AG04449 (cell line): Measurements from ENCODE around the gene CYP1A1.
"Not testable (repeated sequence)": the region's sequence is repeated elsewhere in the genome, so short reads cannot be mapped to it uniquely, and the experiment has no call there.

Experiments used
- CTCF ChIA-PET: fragments of 350-600 bp; formaldehyde crosslinking; extraction: SDS; loops from one replicate; lab custom pipeline; 2021; ENCODE audit warnings: antibody characterized with exemption; lab: Yijun Ruan, JAX
- POLR2A ChIA-PET: fragments of 400-600, 350-600 bp; formaldehyde crosslinking; extraction: SDS; loops from one replicate; lab custom pipeline; 2020; ENCODE audit warnings: antibody characterized with exemption, inconsistent platforms; lab: Yijun Ruan, JAX
- DNase-seq: peaks from one replicate; pipeline ENCODE4 v3.0.0-alpha.2; 2010; ENCODE audit warnings: low read depth, low spot score
- H3K4me3 ChIP-seq: 2 replicates; pipeline ENCODE4 v1.5.1; 2011; ENCODE audit warnings: low read depth, mild to moderate bottlenecking, control low read depth, low read length
- CTCF ChIP-seq: IDR thresholded peaks from one replicate; pipeline ENCODE4 v1.5.1; 2011; ENCODE audit warnings: mild to moderate bottlenecking, moderate library complexity, low read length, control low read depth, inconsistent platforms; ENCODE audit not compliant: insufficient read depth; ENCODE audit errors: missing control alignments

CYP1A1 gene

GRCh38 chr15:74748322-74748946 lies 23.1 kb upstream of the CYP1A1 start, which contains the start of gene CYP1A2:
CYP1A2 (plus strand) TSS chr15:74748845; CDS start chr15:74749739, 894 bp downstream.
- TF ChIP-seq CTCF = no peak
- no peak for DNase-seq
- no peak within 1 kb of the TSS for H3K4me3 ChIP-seq
- ChIA-PET CTCF (interaction anchor here (1.3 to 2.9 kb wide), 3 partner anchors 20 to 113 kb away, joined by 4 to 10 read pairs (median 8); no protein-coding TSS in a partner anchor), POLR2A (no interaction called here)

- CTCF ChIA-PET = interaction anchor here (1.1 to 1.8 kb wide), 2 partner anchors 111 to 114 kb away, joined by 3 to 6 read pairs; no protein-coding TSS in a partner anchor
- TF ChIP-seq CTCF = no peak
- H3K4me3 ChIP-seq = no peak overlapping the region
- POLR2A ChIA-PET = no interaction called here
- DNase-seq = no peak
Measured at GRCh38 chr15:74746389-74746788, 21.1 kb upstream of the CYP1A1 start.

GRCh38 chr15:74742422-74742821 lies 17.1 kb upstream of the CYP1A1 start:
- TF ChIP-seq CTCF = no peak
- ChIA-PET POLR2A (no interaction called here), CTCF (interaction anchor here (1.1 kb wide), 1 partner anchor 31 kb away, joined by 3 read pairs; no protein-coding TSS in a partner anchor)
- H3K4me3 ChIP-seq = no peak overlapping the region
- DNase-seq = no peak

- H3K4me3 ChIP-seq, CTCF ChIA-PET, DNase-seq: not testable (repeated sequence)
- POLR2A ChIA-PET = interaction anchor here (0.7 kb wide), 1 partner anchor 74 kb away, joined by 3 read pairs; the partner anchor contains the start of gene LMAN1L
Measured at GRCh38 chr15:74738239-74738638, 12.9 kb upstream of the CYP1A1 start.

- no peak for DNase-seq
- H3K4me3 ChIP-seq = no peak overlapping the region
- ChIA-PET POLR2A (no interaction called here), CTCF (interaction anchor here (1.2 to 2.2 kb wide), 3 partner anchors 34 to 81 kb away, joined by 3 to 7 read pairs (median 4); no protein-coding TSS in a partner anchor)
- no peak for TF ChIP-seq CTCF
Measured at GRCh38 chr15:74735305-74735704, 10.0 kb upstream of the CYP1A1 start.

- TF ChIP-seq CTCF = no peak
- DNase-seq = no peak
- no peak overlapping the region for H3K4me3 ChIP-seq
- POLR2A ChIA-PET = no interaction called here
- CTCF ChIA-PET = no interaction called here
Measured at GRCh38 chr15:74733269-74733668, 7.9 kb upstream of the CYP1A1 start.
